Keratinocyte (primary cell): ENCODE data around the gene ZCCHC7. TPM values are rescaled to one million over a fixed set of nuclear protein-coding genes. Genes with fewer than 3 reads are reported as not detected.

Experiments used
- DNase-seq: peaks from one replicate; pipeline ENCODE4 v3.0.0-alpha.2; 2011; ENCODE audit warnings: low read depth, missing footprints, low spot score
- FAIRE-seq: peaks from 2 replicates; lab custom pipeline; 2011; peaks lifted over from hg19 to GRCh38; lab: Jason Lieb, UNC
- H2AFZ ChIP-seq: 2 replicates; pipeline ENCODE4 v1.6.0; 2012; ENCODE audit warnings: low read length, control low read depth, inconsistent platforms; ENCODE audit not compliant: control insufficient read depth
- H3K27ac ChIP-seq: 2 replicates; pipeline ENCODE4 v1.5.1; 2011; ENCODE audit warnings: low read length; ENCODE audit not compliant: control insufficient read depth, insufficient read depth
- H3K27me3 ChIP-seq: 3 replicates; pipeline ENCODE4 v1.6.0; 2011; ENCODE audit warnings: low read length; ENCODE audit not compliant: control insufficient read depth, insufficient read depth; ENCODE audit errors: extremely low read depth
- H3K36me3 ChIP-seq, 2 experiments: 2 replicates in 1 of 2; 3 replicates in 1 of 2; pipeline ENCODE4 v1.5.1; 2011; ENCODE audit warnings: low read length in 2 of 2, mild to moderate bottlenecking in 1 of 2; ENCODE audit not compliant: control insufficient read depth in 2 of 2, insufficient read depth in 2 of 2; ENCODE audit errors: extremely low read depth in 1 of 2
- H3K4me1 ChIP-seq: 3 replicates; pipeline ENCODE4 v1.5.1; 2011; ENCODE audit warnings: low read length; ENCODE audit not compliant: control insufficient read depth, insufficient read depth; ENCODE audit errors: extremely low read depth
- H3K4me2 ChIP-seq: 3 replicates; pipeline ENCODE4 v1.6.0; 2011; ENCODE audit warnings: low read depth, low read length; ENCODE audit not compliant: control insufficient read depth, insufficient read depth; ENCODE audit errors: extremely low read depth
- H3K4me3 ChIP-seq, 3 experiments: fragments of 200-600 bp in 1 of 3; sonication (generic) in 1 of 3; 2 replicates in 2 of 3; 3 replicates in 1 of 3; pipeline ENCODE4 v1.5.1; 2011 to 2016; ENCODE audit warnings: low read length in 3 of 3, mild to moderate bottlenecking in 3 of 3, control low read depth in 2 of 3, inconsistent platforms in 1 of 3, low read depth in 1 of 3, mixed read lengths in 1 of 3, mixed run types in 1 of 3, moderate library complexity in 1 of 3; ENCODE audit not compliant: control insufficient read depth in 2 of 3, insufficient read depth in 2 of 3; ENCODE audit errors: extremely low read depth in 1 of 3
- H3K79me2 ChIP-seq: 2 replicates; pipeline ENCODE4 v1.6.0; 2012; ENCODE audit warnings: low read length; ENCODE audit not compliant: control insufficient read depth, insufficient read depth
- H3K9ac ChIP-seq: 3 replicates; pipeline ENCODE4 v1.6.0; 2011; ENCODE audit warnings: low read length; ENCODE audit not compliant: control insufficient read depth, insufficient read depth; ENCODE audit errors: extremely low read depth
- H3K9me1 ChIP-seq: 3 replicates; pipeline ENCODE4 v1.6.0; 2011; ENCODE audit warnings: low read length; ENCODE audit not compliant: control insufficient read depth, insufficient read depth; ENCODE audit errors: extremely low read depth
- H3K9me3 ChIP-seq: 2 replicates; pipeline ENCODE4 v1.5.1; 2012; ENCODE audit warnings: low read depth, low read length; ENCODE audit not compliant: control insufficient read depth
- H4K20me1 ChIP-seq: 3 replicates; pipeline ENCODE4 v1.6.0; 2011; ENCODE audit warnings: low read length; ENCODE audit not compliant: control insufficient read depth, insufficient read depth; ENCODE audit errors: extremely low read depth
- EZH2 ChIP-seq: IDR thresholded peaks from one replicate; pipeline ENCODE4 v1.6.1; 2012; ENCODE audit warnings: inconsistent platforms, mild to moderate bottlenecking, low read length, moderate library complexity
- dilution Hi-C: fragments of 300-500 bp; cut with MboI; formaldehyde crosslinking; loops from one replicate; pipeline ENCODE4 v1.7.0; 2020; ENCODE audit warnings: low sequenced_read_pairs; ENCODE audit not compliant: extremely low pct_ligation_motif_present
- polyA plus RNA-seq, 5 experiments: library from polyadenylated mRNA; depleted of rRNA in 3 of 5; stranded (reverse) in 3 of 5; stranded (forward) in 1 of 5; unstranded in 1 of 5; fragments of >200 nt; gene quantifications; 1 replicate in 1 of 5; 2 replicates in 3 of 5; 3 replicates in 1 of 5; pipeline versions ENCODE4 v1.2.1 to v1.2.3, GENCODE V29; 2011 to 2012; ENCODE audit warnings: missing spikeins in 2 of 5, low read depth in 1 of 5, low replicate concordance in 1 of 5
- TF ChIP-seq, protein P1 (sequence below), 3 experiments: IDR thresholded peaks in 1 of 3; conservative IDR thresholded peaks in 1 of 3; optimal IDR thresholded peaks in 1 of 3; 2 replicates in 2 of 3; 3 replicates in 1 of 3; pipeline versions ENCODE3 to v1.5.1; 2011; ENCODE audit warnings: low read length in 3 of 3, mild to moderate bottlenecking in 3 of 3, moderate library complexity in 2 of 3, control low read depth in 1 of 3, inconsistent platforms in 1 of 3; ENCODE audit not compliant: insufficient read depth in 2 of 3; ENCODE audit errors: extremely low read depth in 1 of 3

ZCCHC7 gene
- polyA plus RNA-seq, 1 donor (not counting 4 experiments of a cell fraction or from before 2014, with no cell fraction given): 16.5 TPM

DNA sequence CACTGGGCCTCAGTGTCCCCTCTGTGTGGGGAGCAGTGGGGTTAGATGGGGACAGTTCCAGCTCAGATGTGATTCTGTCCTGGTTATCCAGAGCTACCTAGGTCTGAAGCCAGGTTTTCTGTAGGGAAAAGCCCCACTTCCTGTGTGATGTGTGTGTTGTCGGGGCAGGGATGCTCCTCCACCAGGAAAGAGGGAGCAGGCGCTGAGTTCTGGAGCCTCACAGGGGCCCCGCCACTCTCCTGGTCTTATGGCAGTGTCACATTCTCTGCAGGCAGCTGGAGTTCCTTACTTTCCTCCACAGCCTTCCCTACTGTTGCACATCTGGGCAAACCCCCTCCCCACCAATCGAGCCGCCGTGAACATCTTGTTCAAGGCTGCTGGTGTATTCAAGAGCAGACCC, 263.0 kb downstream of the ZCCHC7 start:
- Histone ChIP-seq H3K4me1 (no peaks in the 10 kb centered on the region), H3K9me1 (no peaks in the 10 kb centered on the region), H3K27me3 (no peaks in the 10 kb centered on the region), H3K36me3 (no peaks in the 10 kb centered on the region), H3K9me3 (no peaks in the 10 kb centered on the region), H2AFZ (no peak overlapping the region), H3K9ac (no peak overlapping the region), H4K20me1 (no peaks in the 10 kb centered on the region), H3K4me3 (no peak overlapping the region), H3K4me2 (no peak overlapping the region), H3K79me2 (no peaks in the 10 kb centered on the region), H3K27ac (no peak overlapping the region)
- dilution Hi-C loops: no loop called here
- FAIRE-seq: no peak
- TF ChIP-seq, protein P1, sequence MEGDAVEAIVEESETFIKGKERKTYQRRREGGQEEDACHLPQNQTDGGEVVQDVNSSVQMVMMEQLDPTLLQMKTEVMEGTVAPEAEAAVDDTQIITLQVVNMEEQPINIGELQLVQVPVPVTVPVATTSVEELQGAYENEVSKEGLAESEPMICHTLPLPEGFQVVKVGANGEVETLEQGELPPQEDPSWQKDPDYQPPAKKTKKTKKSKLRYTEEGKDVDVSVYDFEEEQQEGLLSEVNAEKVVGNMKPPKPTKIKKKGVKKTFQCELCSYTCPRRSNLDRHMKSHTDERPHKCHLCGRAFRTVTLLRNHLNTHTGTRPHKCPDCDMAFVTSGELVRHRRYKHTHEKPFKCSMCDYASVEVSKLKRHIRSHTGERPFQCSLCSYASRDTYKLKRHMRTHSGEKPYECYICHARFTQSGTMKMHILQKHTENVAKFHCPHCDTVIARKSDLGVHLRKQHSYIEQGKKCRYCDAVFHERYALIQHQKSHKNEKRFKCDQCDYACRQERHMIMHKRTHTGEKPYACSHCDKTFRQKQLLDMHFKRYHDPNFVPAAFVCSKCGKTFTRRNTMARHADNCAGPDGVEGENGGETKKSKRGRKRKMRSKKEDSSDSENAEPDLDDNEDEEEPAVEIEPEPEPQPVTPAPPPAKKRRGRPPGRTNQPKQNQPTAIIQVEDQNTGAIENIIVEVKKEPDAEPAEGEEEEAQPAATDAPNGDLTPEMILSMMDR (optimal IDR thresholded peaks at IDR 0.05 in 1 of 3, IDR thresholded peaks at IDR 0.05 in 1 of 3, conservative IDR thresholded peaks at IDR 0.05 in 1 of 3; ENCODE audit: extremely low read depth in 1 of 3, insufficient read depth in 2 of 3, low read length in 3 of 3): no peak
- TF ChIP-seq EZH2: no peak
- DNase-seq: no peak

DNA sequence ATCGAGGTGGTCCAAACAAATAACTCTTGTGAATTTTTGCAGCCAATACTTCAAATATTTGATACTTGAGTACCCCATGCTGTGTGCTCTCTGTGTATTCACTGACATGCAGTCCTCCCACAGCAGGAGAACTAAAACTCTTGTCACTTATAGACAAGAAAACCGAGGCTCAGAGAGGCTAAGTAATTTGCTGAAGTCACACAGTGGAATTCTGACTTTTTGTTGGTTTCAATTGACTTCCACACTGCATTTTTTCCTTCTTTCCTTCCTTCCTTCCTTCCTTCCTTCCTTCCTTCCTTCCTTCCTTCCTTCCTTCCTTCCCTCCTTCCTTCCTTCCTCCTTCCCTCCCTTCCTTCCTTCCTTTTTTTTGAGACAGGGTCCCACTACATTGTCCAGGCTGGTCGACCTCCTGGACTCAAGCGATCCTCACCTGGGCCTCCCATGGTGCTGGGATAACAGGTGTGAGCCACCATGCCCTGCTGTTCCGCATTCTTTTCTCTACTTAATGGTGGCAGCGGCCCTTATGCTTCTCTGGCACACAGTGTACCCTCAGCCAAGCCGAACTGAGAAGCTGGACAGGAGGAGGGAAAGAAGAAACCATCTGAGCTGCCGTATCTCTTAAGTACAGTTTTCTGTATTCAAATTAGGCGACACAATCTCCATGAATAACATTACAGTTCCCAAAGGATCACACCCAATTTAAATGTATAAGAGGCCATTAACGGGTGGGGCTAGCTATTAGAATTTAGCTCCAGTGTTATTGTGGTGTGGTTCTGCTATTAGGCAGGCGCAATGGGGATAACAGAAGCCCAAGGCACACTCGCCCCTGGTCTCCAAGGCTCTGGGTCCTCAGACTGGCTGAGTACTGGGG, 263.7 kb downstream of the ZCCHC7 start:
- Histone ChIP-seq H3K4me2 (no peak overlapping the region), H3K79me2 (no peaks in the 10 kb centered on the region), H3K9me1 (no peaks in the 10 kb centered on the region), H3K27me3 (no peaks in the 10 kb centered on the region), H3K27ac (no peak overlapping the region), H3K9me3 (no peaks in the 10 kb centered on the region), H3K4me3 (no peak overlapping the region), H3K9ac (no peak overlapping the region), H2AFZ (no peak overlapping the region), H4K20me1 (no peaks in the 10 kb centered on the region), H3K36me3 (no peaks in the 10 kb centered on the region), H3K4me1 (no peaks in the 10 kb centered on the region)
- dilution Hi-C loops: no loop called here
- DNase-seq (no peak), FAIRE-seq (no peak)
- TF ChIP-seq, protein P1 (optimal IDR thresholded peaks at IDR 0.05 in 1 of 3, IDR thresholded peaks at IDR 0.05 in 1 of 3, conservative IDR thresholded peaks at IDR 0.05 in 1 of 3; ENCODE audit: extremely low read depth in 1 of 3, insufficient read depth in 2 of 3, low read length in 3 of 3): no peak
- no peak for TF ChIP-seq EZH2
